IgD-negative memory B cell (primary cell): Measurements from ENCODE around the gene DCAF4. TPM values are rescaled to one million over a fixed set of nuclear protein-coding genes. Genes with fewer than 3 reads are reported as not detected.
"Not testable (repeated sequence)": the region's sequence is repeated elsewhere in the genome, so short reads cannot be mapped to it uniquely, and the experiment has no call there.

Experiments
- H3K27ac Mint-ChIP-seq, 3 donors: one replicate each; pipeline ENCODE4 v1.8.0; 2020 to 2022; ENCODE audit warnings: mild to moderate bottlenecking in 3 of 3, mixed read lengths in 3 of 3, moderate library complexity in 1 of 3
- H3K27me3 Mint-ChIP-seq: one replicate; pipeline ENCODE4 v1.8.0; 2021; ENCODE audit warnings: mixed read lengths
- H3K36me3 Mint-ChIP-seq: one replicate; pipeline ENCODE4 v1.8.0; 2020; ENCODE audit warnings: mild to moderate bottlenecking, mixed read lengths
- H3K4me1 Mint-ChIP-seq, 3 donors: one replicate each; pipeline ENCODE4 v1.8.0; 2020 to 2022; ENCODE audit warnings: mixed read lengths in 3 of 3, mild to moderate bottlenecking in 1 of 3
- H3K4me3 Mint-ChIP-seq, 4 donors: one replicate each; pipeline ENCODE4 v1.8.0; 2020 to 2022; ENCODE audit warnings: mild to moderate bottlenecking in 4 of 4, mixed read lengths in 4 of 4, moderate library complexity in 3 of 4
- H3K9me3 Mint-ChIP-seq, 3 donors: one replicate each; pipeline ENCODE4 v1.8.0; 2020 to 2021; ENCODE audit warnings: mixed read lengths in 3 of 3, mild to moderate bottlenecking in 1 of 3
- polyA plus RNA-seq: library from polyadenylated mRNA; unstranded; fragments of 300-500 nt; fragmentation: Illumina TruSeq; gene quantifications from one replicate; pipeline ENCODE4 v1.2.3, GENCODE V29; 2021

Gene DCAF4
- polyA plus RNA-seq, 1 donor from 2014 or later = 21.0 TPM

GRCh38 chr14:72939630-72940029 is 13.4 kb downstream of the DCAF4 start:
- Mint-ChIP-seq H3K27me3 (no peaks in the 10 kb centered on the region), H3K4me1 (peaks cover 5 to 13% (median 11%) of the 10 kb centered on the region in 3 donors), H3K4me3 (no peak overlapping the region), H3K36me3 (peaks cover 9% of the 10 kb centered on the region), H3K27ac (no peak overlapping the region), H3K9me3 (no peaks in the 10 kb centered on the region)

- Mint-ChIP-seq H3K9me3 (no peaks in the 10 kb centered on the region), H3K27ac (peak overlapping the region in 1 of 3 donors; percentile 45), H3K27me3 (no peaks in the 10 kb centered on the region), H3K4me3 (peak overlapping the region in 1 of 4 donors; percentile 18), H3K36me3 (peaks cover 9% of the 10 kb centered on the region), H3K4me1 (peaks cover 5 to 9% (median 7%) of the 10 kb centered on the region in 3 donors)
Measured at GRCh38 chr14:72941286-72941985, 15.2 kb downstream of the DCAF4 start.

- peaks cover 0 to 1% (median 0%) of the 10 kb centered on the region in 3 donors for H3K4me1 Mint-ChIP-seq
- no peak overlapping the region for H3K27ac Mint-ChIP-seq
- H3K36me3 Mint-ChIP-seq = peaks cover 6% of the 10 kb centered on the region
- no peaks in the 10 kb centered on the region for H3K9me3 Mint-ChIP-seq
- no peaks in the 10 kb centered on the region for H3K27me3 Mint-ChIP-seq
- no peak overlapping the region for H3K4me3 Mint-ChIP-seq
Measured at GRCh38 chr14:72942934-72943333, 16.7 kb downstream of the DCAF4 start.

GRCh38 chr14:72943876-72944430 is 17.7 kb downstream of the DCAF4 start:
- peaks cover 6% of the 10 kb centered on the region for H3K36me3 Mint-ChIP-seq
- H3K27me3 Mint-ChIP-seq = no peaks in the 10 kb centered on the region
- no peak overlapping the region for H3K4me3 Mint-ChIP-seq
- H3K9me3 Mint-ChIP-seq = no peaks in the 10 kb centered on the region
- peaks cover 0 to 1% (median 0%) of the 10 kb centered on the region in 3 donors for H3K4me1 Mint-ChIP-seq
- H3K27ac Mint-ChIP-seq = peak overlapping the region in 1 of 3 donors; percentile 27

GRCh38 chr14:72945356-72946027 is 19.2 kb downstream of the DCAF4 start:
- Mint-ChIP-seq H3K9me3 (no peaks in the 10 kb centered on the region), H3K27me3 (no peaks in the 10 kb centered on the region), H3K36me3 (peaks cover 6% of the 10 kb centered on the region), H3K4me1 (peaks cover 0 to 1% (median 0%) of the 10 kb centered on the region in 3 donors), H3K27ac (no peak overlapping the region), H3K4me3 (no peak overlapping the region)

- Mint-ChIP-seq H3K4me1 (peaks cover 0 to 1% (median 0%) of the 10 kb centered on the region in 3 donors), H3K36me3 (peaks cover 6% of the 10 kb centered on the region), H3K27ac (peak overlapping the region in 1 of 3 donors; percentile 42), H3K4me3 (no peak overlapping the region), H3K27me3 (no peaks in the 10 kb centered on the region), H3K9me3 (no peaks in the 10 kb centered on the region)
Measured at GRCh38 chr14:72946491-72946890, 20.2 kb downstream of the DCAF4 start.

- Mint-ChIP-seq H3K4me1 (peaks cover 0 to 1% (median 0%) of the 10 kb centered on the region in 3 donors), H3K36me3 (peaks cover 1% of the 10 kb centered on the region), H3K27me3 (no peaks in the 10 kb centered on the region), H3K4me3 (peak overlapping the region in 1 of 4 donors; percentile 72), H3K9me3 (no peaks in the 10 kb centered on the region), H3K27ac (peak overlapping the region in 2 of 3 donors; percentile 42 to 59)
Measured at GRCh38 chr14:72947366-72948160, 21.3 kb downstream of the DCAF4 start.

- H3K4me3 Mint-ChIP-seq = no peak overlapping the region
- peaks cover 0 to 1% (median 0%) of the 10 kb centered on the region in 3 donors for H3K4me1 Mint-ChIP-seq
- H3K27me3 Mint-ChIP-seq = no peaks in the 10 kb centered on the region
- H3K27ac Mint-ChIP-seq = peak overlapping the region in 1 of 3 donors; percentile 1
- H3K36me3 Mint-ChIP-seq = peaks cover 1% of the 10 kb centered on the region
- H3K9me3 Mint-ChIP-seq = no peaks in the 10 kb centered on the region
Measured at GRCh38 chr14:72948481-72949138, 22.3 kb downstream of the DCAF4 start.

- H3K36me3 Mint-ChIP-seq = peaks cover 4% of the 10 kb centered on the region
- H3K27me3 Mint-ChIP-seq = no peaks in the 10 kb centered on the region
- no peak overlapping the region for H3K4me3 Mint-ChIP-seq
- peaks cover 0 to 1% (median 0%) of the 10 kb centered on the region in 3 donors for H3K4me1 Mint-ChIP-seq
- peak overlapping the region in 1 of 3 donors; percentile 48 for H3K27ac Mint-ChIP-seq
- H3K9me3 Mint-ChIP-seq = no peaks in the 10 kb centered on the region
Measured at GRCh38 chr14:72952171-72952570, 25.9 kb downstream of the DCAF4 start.

GRCh38 chr14:72956741-72957140 is 30.5 kb downstream of the DCAF4 start:
- not testable (repeated sequence) for H3K4me1 Mint-ChIP-seq, H3K27ac Mint-ChIP-seq, H3K9me3 Mint-ChIP-seq, H3K4me3 Mint-ChIP-seq, H3K27me3 Mint-ChIP-seq
- H3K36me3 Mint-ChIP-seq = peaks cover 12% of the 10 kb centered on the region

- Mint-ChIP-seq H3K9me3 (no peaks in the 10 kb centered on the region), H3K27me3 (no peaks in the 10 kb centered on the region), H3K36me3 (peaks cover 12% of the 10 kb centered on the region), H3K27ac (no peak overlapping the region), H3K4me3 (no peak overlapping the region), H3K4me1 (no peaks in the 10 kb centered on the region)
Measured at GRCh38 chr14:72957213-72957612, 30.9 kb downstream of the DCAF4 start.

GRCh38 chr14:72958548-72958947 is 32.3 kb downstream of the DCAF4 start:
- H3K4me3 Mint-ChIP-seq = no peak overlapping the region
- peaks cover 10% of the 10 kb centered on the region for H3K36me3 Mint-ChIP-seq
- H3K9me3 Mint-ChIP-seq = no peaks in the 10 kb centered on the region
- H3K27me3 Mint-ChIP-seq = no peaks in the 10 kb centered on the region
- H3K27ac Mint-ChIP-seq = no peak overlapping the region
- H3K4me1 Mint-ChIP-seq = no peaks in the 10 kb centered on the region

GRCh38 chr14:72961016-72961415 is 34.8 kb downstream of the DCAF4 start:
- not testable (repeated sequence) for H3K36me3 Mint-ChIP-seq, H3K27me3 Mint-ChIP-seq, H3K9me3 Mint-ChIP-seq, H3K4me1 Mint-ChIP-seq, H3K27ac Mint-ChIP-seq, H3K4me3 Mint-ChIP-seq

- H3K36me3 Mint-ChIP-seq = peaks cover 8% of the 10 kb centered on the region
- H3K4me1 Mint-ChIP-seq = no peaks in the 10 kb centered on the region
- peak overlapping the region in 1 of 3 donors; percentile 23 for H3K27ac Mint-ChIP-seq
- no peaks in the 10 kb centered on the region for H3K27me3 Mint-ChIP-seq
- no peaks in the 10 kb centered on the region for H3K9me3 Mint-ChIP-seq
- no peak overlapping the region for H3K4me3 Mint-ChIP-seq
Measured at GRCh38 chr14:72961579-72962335, 35.5 kb downstream of the DCAF4 start.
